Ishikawa (cell line): Measurements from ENCODE around the gene SLC41A3.

Experiments used
- CEBPB ChIP-seq: IDR thresholded peaks from 2 replicates; pipeline ENCODE4 v1.6.1; 2012
- FOXM1 ChIP-seq: IDR thresholded peaks from 2 replicates; pipeline ENCODE4 v1.6.1; 2012; ENCODE audit warnings: low read depth, borderline replicate concordance
- REST ChIP-seq: IDR thresholded peaks from 2 replicates; pipeline ENCODE4 v1.6.1; 2012; ENCODE audit warnings: low read depth, mild to moderate bottlenecking

GRCh38 chr3:125990253-125990970, 93.5 kb downstream of the SLC41A3 start:
- no peak for TF ChIP-seq CEBPB
- TF ChIP-seq REST, result no peak
- no peak for TF ChIP-seq FOXM1
